OCI-LY1 (cell line): ENCODE results near the gene IL31RA.

ENCODE experiments used
- EZH2 ChIP-seq: fragments of 200-600 bp; sonication (generic), shearing (Covaris generic); IDR thresholded peaks from 2 replicates; pipeline ENCODE4 v1.8.0; 2017; ENCODE audit warnings: borderline replicate concordance, mixed run types, mild to moderate bottlenecking, antibody characterized with exemption, low read length, moderate library complexity, mixed read lengths
- TF ChIP-seq, protein P1 (sequence below): fragments of 200-600 bp; sonication (generic), shearing (Covaris generic); IDR thresholded peaks from 2 replicates; pipeline ENCODE4 v1.5.1; 2017; ENCODE audit warnings: mild to moderate bottlenecking, antibody characterized with exemption, low read length, moderate library complexity, mixed read lengths

- TF ChIP-seq, protein P1, sequence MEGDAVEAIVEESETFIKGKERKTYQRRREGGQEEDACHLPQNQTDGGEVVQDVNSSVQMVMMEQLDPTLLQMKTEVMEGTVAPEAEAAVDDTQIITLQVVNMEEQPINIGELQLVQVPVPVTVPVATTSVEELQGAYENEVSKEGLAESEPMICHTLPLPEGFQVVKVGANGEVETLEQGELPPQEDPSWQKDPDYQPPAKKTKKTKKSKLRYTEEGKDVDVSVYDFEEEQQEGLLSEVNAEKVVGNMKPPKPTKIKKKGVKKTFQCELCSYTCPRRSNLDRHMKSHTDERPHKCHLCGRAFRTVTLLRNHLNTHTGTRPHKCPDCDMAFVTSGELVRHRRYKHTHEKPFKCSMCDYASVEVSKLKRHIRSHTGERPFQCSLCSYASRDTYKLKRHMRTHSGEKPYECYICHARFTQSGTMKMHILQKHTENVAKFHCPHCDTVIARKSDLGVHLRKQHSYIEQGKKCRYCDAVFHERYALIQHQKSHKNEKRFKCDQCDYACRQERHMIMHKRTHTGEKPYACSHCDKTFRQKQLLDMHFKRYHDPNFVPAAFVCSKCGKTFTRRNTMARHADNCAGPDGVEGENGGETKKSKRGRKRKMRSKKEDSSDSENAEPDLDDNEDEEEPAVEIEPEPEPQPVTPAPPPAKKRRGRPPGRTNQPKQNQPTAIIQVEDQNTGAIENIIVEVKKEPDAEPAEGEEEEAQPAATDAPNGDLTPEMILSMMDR, result no peak
- TF ChIP-seq EZH2, result no peak
Observed at GRCh38 chr5:55925181-55925580, 74.0 kb downstream of the IL31RA start.
